AG04449 (cell line): ENCODE data around the gene PACSIN1.

Experiments
- CTCF ChIA-PET: fragments of 350-600 bp; formaldehyde crosslinking; extraction: SDS; loops from one replicate; lab custom pipeline; 2021; ENCODE audit warnings: antibody characterized with exemption; lab: Yijun Ruan, JAX
- POLR2A ChIA-PET: fragments of 400-600, 350-600 bp; formaldehyde crosslinking; extraction: SDS; loops from one replicate; lab custom pipeline; 2020; ENCODE audit warnings: antibody characterized with exemption, inconsistent platforms; lab: Yijun Ruan, JAX
- DNase-seq: peaks from one replicate; pipeline ENCODE4 v3.0.0-alpha.2; 2010; ENCODE audit warnings: low read depth, low spot score
- H3K4me3 ChIP-seq: 2 replicates; pipeline ENCODE4 v1.5.1; 2011; ENCODE audit warnings: low read depth, mild to moderate bottlenecking, control low read depth, low read length
- TF ChIP-seq, protein P1 (sequence below): IDR thresholded peaks from one replicate; pipeline ENCODE4 v1.5.1; 2011; ENCODE audit warnings: mild to moderate bottlenecking, moderate library complexity, low read length, control low read depth, inconsistent platforms; ENCODE audit not compliant: insufficient read depth; ENCODE audit errors: missing control alignments

Gene PACSIN1

DNA sequence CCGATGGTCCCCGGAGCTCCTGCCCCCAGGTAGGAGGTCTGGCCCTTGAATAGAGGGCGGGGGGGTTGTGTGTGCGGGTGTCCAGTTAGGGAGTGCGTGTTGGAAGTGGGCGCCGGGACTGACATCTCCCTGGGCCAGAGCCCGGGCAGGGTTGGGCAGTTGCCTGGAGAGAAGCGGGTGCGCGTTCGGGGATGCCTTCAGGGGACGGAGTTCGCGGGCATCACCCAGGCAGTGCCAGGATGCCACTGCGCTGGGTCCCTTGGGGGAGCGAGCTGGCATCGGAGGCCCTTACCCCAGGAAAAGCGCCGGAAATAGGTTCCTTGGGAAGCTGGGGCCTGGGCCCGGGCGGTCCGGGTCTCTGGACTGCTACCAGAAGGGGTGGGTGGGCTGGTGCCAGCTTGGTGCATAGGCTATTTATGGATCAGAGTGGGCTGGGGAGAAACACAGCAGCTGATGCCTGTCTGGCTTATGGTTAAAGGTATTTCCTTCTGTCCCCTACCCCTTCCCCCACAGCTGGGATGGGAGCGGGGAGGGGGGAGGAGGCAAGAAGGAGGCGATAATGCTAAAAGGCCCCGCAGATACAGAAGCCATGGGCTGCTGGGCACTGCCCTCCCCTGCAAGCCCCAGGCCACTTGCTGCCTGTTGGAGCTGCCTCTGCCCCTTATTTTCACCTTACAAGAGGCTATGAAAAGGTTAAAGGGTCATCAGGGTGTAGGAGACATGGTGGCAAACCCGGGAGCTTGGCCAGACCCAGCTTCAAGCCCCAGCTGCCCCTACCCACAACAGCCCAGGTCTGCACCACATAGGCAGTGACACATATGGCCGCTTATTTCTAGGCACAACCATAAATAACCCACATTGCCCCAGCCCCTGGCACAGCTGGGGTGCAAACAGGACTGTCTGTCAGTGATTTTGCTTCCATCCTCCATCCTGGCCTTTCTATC is 638 bp downstream of the PACSIN1 start:
- TF ChIP-seq, protein P1, sequence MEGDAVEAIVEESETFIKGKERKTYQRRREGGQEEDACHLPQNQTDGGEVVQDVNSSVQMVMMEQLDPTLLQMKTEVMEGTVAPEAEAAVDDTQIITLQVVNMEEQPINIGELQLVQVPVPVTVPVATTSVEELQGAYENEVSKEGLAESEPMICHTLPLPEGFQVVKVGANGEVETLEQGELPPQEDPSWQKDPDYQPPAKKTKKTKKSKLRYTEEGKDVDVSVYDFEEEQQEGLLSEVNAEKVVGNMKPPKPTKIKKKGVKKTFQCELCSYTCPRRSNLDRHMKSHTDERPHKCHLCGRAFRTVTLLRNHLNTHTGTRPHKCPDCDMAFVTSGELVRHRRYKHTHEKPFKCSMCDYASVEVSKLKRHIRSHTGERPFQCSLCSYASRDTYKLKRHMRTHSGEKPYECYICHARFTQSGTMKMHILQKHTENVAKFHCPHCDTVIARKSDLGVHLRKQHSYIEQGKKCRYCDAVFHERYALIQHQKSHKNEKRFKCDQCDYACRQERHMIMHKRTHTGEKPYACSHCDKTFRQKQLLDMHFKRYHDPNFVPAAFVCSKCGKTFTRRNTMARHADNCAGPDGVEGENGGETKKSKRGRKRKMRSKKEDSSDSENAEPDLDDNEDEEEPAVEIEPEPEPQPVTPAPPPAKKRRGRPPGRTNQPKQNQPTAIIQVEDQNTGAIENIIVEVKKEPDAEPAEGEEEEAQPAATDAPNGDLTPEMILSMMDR = no peak
- ChIA-PET POLR2A (interaction anchor here (0.6 kb wide), 1 partner anchor 87 kb away, joined by 3 read pairs; no protein-coding TSS in a partner anchor), CTCF (interaction anchor here (1.0 kb wide), 1 partner anchor 9 kb away, joined by 4 read pairs; no protein-coding TSS in a partner anchor)
- no peak for DNase-seq
- H3K4me3 ChIP-seq = no peak overlapping the region; the same call in 1 of the 2 replicates

DNA sequence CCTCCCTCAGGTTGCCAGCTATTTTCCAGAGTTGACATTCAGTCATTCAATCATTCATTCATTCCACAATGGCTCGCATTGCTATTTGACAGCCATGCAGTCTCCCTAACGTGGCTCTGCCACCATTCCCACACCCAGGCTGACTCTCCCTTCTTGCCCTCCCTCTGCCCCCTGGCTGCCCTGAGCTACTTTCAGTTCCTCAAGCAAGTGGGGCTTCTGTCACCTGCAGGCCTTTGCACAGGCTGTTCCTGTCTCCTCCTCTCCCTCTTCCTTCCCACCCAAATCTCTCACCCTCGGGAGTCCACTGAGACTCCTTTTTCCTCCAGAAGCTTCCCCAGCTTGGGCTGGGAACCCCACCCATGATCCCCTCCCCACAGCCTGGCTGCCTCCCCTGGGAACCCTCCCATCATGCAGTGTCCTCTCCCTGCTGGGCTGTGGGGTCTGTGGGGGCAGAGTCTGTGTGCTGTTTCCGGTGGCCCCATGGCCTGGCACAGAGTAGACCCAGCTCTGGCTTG is 2.6 kb downstream of the PACSIN1 start:
- no peak overlapping the region for H3K4me3 ChIP-seq
- TF ChIP-seq, protein P1 = no peak
- DNase-seq = no peak
- POLR2A ChIA-PET = no interaction called here
- CTCF ChIA-PET = interaction anchor here (1.0 to 1.2 kb wide), 3 partner anchors 9 to 141 kb away, joined by 3 to 7 read pairs (median 4); no protein-coding TSS in a partner anchor

DNA sequence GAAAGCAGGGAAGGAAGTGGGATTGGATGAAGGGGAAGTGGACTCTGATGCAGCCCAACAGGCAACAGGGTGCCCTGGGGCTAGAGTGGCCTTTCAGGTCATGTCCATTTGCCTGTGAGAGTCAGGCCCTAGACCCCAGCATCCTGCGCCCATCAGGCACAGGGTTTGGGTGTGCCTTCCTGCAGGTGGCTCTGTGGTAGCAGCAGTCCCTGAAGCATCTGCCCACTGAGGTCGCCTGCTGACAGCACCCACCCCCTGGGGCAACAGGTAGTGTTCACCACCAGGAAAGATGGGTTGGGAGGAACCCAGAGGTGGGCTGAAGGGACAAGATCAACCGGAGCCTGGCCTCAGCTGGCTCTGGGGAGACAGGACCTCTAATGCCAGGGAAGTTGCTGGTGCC is 3.6 kb downstream of the PACSIN1 start:
- TF ChIP-seq, protein P1 = no peak
- DNase-seq = no peak
- ChIA-PET POLR2A (no interaction called here), CTCF (no interaction called here)
- no peak overlapping the region for H3K4me3 ChIP-seq

DNA sequence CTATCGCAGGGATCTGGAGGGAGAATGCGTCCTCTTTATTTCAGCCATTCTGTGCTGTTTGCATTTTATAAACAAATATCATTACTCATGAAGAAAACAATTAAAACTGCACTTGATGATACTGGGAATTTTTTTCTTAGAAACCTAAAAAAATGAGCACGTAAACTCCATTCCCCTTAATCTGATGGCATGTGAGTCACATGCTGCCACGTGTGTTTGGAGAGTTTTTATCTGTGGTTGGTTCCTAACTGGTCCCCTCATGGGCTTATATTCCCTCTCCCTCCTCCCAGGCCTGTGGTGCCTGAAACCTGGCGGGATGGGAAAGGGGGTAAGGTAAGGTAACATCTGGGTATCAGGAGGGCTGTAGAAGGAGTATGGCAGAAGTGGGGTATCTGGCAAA is 6.5 kb downstream of the PACSIN1 start:
- no peak overlapping the region for H3K4me3 ChIP-seq
- POLR2A ChIA-PET = no interaction called here
- no peak for DNase-seq
- CTCF ChIA-PET = no interaction called here
- TF ChIP-seq, protein P1 = no peak

DNA sequence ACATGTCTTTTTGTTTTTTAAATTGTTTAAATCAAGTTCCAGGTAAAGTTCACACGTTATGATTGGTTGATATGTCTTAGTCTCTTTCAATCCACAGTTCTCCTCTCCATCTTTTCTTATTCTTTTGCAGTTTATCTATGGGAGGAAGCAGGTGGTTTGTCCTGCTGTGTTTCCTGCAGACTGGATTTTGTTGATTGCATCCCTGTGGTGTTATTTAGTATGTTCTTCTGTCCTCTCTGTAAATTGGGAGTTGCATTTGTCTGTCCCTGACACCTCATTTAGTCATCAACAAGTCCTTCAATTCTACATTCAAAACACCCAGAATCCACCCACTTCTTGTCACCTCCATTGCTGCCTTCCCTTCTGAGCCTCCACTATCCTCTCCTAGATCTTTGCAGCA is 8.1 kb downstream of the PACSIN1 start:
- DNase-seq = no peak
- TF ChIP-seq, protein P1 = no peak
- no peak overlapping the region for H3K4me3 ChIP-seq
- CTCF ChIA-PET = no interaction called here
- POLR2A ChIA-PET = no interaction called here

DNA sequence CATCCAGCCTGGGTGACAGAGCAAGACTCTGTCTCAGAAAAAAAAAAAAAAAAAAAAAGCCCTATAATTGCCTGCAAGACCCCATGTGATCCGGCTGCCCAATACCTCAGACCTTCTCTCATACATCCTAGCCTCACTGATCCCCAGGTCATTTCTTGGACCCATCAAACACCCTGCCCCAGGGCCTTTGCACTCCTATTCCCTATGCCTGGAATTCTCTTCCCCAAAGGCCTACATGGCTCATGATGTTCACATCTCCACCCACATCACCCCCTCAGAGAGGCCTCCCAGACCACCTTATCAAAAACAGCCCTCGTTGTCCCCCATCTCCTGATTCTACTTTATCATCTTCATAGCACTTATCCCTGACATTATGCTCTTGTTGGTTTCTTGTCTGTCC is 8.9 kb downstream of the PACSIN1 start:
- DNase-seq = no peak
- CTCF ChIA-PET = interaction anchor here (2.2 to 3.4 kb wide), 2 partner anchors 12 to 15 kb away, joined by 8 to 15 read pairs; no protein-coding TSS in a partner anchor
- POLR2A ChIA-PET = no interaction called here
- H3K4me3 ChIP-seq = no peak overlapping the region
- TF ChIP-seq, protein P1 = no peak
